Neuron (in vitro differentiated cells): ENCODE results near the gene ABHD4.

Experiments
- H2AFZ ChIP-seq: one replicate; pipeline ENCODE4 v1.6.1; 2013; ENCODE audit warnings: low read depth, mild to moderate bottlenecking, inconsistent platforms, low read length, moderate library complexity
- H3K27me3 ChIP-seq: one replicate; pipeline ENCODE4 v1.6.1; 2013; ENCODE audit warnings: low read length; ENCODE audit not compliant: insufficient read depth
- H3K36me3 ChIP-seq: one replicate; pipeline ENCODE4 v1.6.1; 2013; ENCODE audit warnings: low read length; ENCODE audit not compliant: insufficient read depth
- H3K4me1 ChIP-seq: one replicate; pipeline ENCODE4 v1.6.1; 2013; ENCODE audit warnings: low read length; ENCODE audit not compliant: insufficient read depth
- H3K4me3 ChIP-seq: 2 replicates; pipeline ENCODE4 v1.5.1; 2013; ENCODE audit warnings: mild to moderate bottlenecking, low read length, moderate library complexity
- H3K9me3 ChIP-seq: one replicate; pipeline ENCODE4 v1.6.1; 2013; ENCODE audit warnings: low read length

Gene ABHD4

DNA sequence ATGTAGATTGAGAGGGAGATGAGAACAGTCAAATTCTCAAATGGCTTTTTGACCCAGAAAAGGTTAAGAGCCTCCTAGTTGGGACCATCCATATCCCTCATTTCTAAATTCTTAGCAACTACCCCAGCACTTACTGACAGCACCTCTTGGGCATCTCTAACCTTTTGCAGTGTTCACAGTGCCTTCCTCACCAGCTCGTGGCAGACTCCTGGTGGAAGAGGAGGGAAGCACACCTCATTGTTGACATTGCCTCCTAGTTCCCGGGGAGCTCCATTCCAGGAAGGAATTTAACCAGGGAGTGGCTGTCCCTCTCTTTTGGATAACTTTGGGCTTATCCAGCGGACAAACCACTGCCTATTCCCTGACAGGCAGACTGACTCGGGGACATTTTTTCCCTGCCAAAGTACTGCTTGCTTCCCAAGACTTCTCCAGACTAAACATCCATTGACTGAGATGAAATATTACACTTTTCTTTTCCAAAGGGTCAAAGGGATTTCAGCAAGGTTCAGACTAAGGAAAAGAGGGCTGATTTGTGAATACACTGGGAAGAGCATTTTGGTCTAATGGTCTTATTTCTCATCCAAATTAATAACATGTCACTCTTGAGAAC is 55.0 kb downstream of the ABHD4 start:
- no peaks in the 10 kb centered on the region for H3K36me3 ChIP-seq

DNA sequence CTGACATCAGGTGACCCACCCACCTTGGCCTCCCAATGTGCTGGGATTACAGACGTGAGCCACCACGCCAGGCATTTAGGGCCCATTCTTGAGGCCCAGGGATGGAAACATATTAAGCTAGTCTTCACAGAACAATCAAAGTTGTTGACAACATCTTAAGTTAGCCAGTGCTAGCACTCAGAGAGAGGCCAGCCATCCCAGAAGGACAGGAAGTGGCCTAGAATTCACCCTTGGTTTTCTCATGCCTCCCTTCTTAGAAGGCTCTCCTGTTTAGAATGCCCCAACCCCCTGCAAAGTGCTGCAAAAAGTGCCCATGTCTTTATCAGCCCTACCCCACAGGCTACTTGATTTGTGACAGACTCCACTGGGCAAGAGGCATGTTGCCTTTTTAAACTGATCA is 58.1 kb downstream of the ABHD4 start:
- Histone ChIP-seq H3K4me3 (no peak overlapping the region), H3K27me3 (no peaks in the 10 kb centered on the region), H2AFZ (no peak overlapping the region), H3K9me3 (no peaks in the 10 kb centered on the region), H3K4me1 (no peaks in the 10 kb centered on the region), H3K36me3 (no peaks in the 10 kb centered on the region)

More for the DNA sequence above, 55.0 kb downstream of the ABHD4 start:
- H3K9me3 ChIP-seq, result no peaks in the 10 kb centered on the region
- no peak overlapping the region for H3K4me3 ChIP-seq
- no peak overlapping the region for H2AFZ ChIP-seq
- H3K4me1 ChIP-seq, result no peaks in the 10 kb centered on the region
- H3K27me3 ChIP-seq, result no peaks in the 10 kb centered on the region

DNA sequence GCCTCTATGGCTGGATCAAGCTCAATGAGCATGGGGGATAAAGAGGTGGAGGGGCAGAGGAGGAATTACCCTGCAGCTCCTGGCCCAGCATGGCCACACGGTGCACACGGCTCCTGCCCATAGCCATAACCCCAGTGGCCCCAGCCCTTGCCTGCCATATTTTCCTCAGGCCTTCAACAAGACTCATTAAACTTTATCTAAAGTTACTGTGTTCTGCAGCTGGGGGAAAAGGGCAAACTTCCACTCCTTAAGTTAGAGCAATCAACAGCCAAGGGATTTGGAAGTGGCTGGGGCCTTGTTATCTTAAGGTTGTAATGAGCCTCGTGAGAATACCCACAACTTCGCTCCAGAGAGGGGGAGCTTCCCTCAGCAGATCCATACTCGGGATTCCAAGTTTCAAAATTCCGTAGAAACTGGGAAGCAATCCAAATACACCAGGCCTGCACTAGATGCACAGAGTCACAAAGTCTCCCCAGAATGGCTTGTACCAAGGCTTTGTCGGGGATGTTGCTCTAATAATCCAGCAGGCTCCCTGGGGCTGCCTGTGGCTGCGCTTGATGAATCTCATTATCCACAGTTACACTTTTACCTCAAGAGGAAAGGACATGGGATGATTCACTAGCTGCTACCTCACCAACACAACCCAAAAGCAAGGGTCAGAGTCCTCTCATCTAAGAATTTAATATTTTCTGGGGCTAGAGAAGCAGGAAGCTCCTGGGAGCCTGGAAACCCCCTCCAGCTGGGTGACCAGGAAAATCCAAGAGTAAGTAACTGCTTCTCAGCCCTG is 59.0 kb downstream of the ABHD4 start:
- Histone ChIP-seq H3K4me1 (no peaks in the 10 kb centered on the region), H3K9me3 (no peaks in the 10 kb centered on the region), H3K27me3 (no peaks in the 10 kb centered on the region), H2AFZ (no peak overlapping the region), H3K36me3 (no peaks in the 10 kb centered on the region), H3K4me3 (no peak overlapping the region)

DNA sequence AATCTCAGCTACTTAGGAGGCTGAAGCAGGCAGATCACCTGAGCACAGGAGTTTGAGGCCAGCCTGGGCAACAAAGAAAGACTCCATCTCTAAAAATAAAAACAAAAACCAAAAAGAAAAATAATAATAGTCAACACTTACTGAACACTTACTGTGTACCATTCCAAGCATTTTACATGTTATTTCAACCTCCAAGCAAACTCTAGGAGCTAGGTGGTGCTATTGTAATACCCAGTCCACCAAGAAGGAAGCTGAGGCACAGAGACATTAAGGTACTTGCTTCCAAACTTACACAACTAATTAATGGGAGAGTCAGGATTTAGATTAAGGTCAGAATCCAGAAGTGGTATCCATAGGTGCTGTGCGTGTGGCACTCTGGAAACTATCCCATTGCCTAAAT is 59.8 kb downstream of the ABHD4 start:
- Histone ChIP-seq H3K9me3 (no peaks in the 10 kb centered on the region), H3K4me3 (no peak overlapping the region), H2AFZ (no peak overlapping the region), H3K4me1 (no peaks in the 10 kb centered on the region), H3K36me3 (no peaks in the 10 kb centered on the region), H3K27me3 (no peaks in the 10 kb centered on the region)

DNA sequence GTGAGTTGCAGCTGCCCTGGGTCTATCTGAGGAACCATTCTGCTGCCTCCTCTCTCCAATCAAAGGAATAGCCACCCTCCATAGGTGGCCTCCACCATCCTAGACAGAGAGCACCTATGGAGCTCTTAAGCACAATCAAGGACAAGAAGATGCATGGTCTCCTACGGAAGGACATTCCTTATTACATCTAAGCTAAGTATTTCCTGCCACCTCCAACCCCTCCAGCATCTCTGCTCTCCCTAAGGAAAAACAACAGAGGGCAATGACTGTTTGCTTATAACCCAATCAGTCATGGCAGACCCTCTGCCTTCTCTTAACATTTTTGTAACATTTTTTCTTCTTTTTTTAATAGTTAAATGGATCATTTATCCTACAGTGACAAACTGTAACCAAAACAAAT is 60.8 kb downstream of the ABHD4 start:
- Histone ChIP-seq H3K27me3 (no peaks in the 10 kb centered on the region), H3K4me1 (no peaks in the 10 kb centered on the region), H2AFZ (no peak overlapping the region), H3K4me3 (no peak overlapping the region), H3K9me3 (no peaks in the 10 kb centered on the region), H3K36me3 (no peaks in the 10 kb centered on the region)

DNA sequence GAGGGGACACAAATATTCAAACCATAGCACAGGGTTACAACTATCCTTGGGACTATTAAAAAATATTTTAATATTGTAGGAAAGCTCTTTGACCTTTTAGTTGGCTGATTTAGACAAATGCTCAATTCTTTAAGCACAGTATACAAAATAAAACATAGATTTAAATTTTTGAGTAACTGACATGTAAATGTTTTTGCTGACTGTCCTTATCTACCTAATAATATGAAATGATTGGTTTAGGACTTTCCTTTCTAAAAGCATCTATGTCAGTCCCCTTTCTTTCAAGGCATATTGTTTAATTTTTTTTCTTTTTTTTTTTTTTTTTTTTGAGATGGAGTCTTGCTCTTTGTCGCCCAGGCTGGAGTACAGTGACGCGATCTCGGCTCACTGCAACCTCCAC is 62.6 kb downstream of the ABHD4 start:
- Histone ChIP-seq H3K36me3 (no peaks in the 10 kb centered on the region), H3K4me1 (no peaks in the 10 kb centered on the region), H2AFZ (no peak overlapping the region), H3K9me3 (no peaks in the 10 kb centered on the region), H3K4me3 (no peak overlapping the region), H3K27me3 (no peaks in the 10 kb centered on the region)
